Measurements from ENCODE around the gene GNAQ.

GNAQ gene

DNA sequence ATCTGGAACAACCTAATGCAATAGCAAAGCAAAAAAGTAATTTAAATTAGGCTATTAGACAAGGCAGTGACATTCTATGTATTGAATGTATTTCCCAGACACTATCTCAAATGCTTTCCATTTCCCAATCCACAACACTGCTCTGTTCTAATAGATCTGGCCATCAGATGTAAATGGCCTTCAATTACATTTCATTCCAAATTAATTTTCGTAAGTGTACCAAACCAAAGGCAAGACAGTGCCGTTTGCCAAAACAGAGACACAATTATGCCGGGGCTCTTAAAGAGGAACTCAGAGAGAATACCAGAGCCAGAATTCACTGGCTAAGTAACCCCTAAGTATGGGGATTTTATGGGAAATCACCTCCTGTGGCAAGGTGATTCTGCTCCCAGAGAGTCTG is 63.1 kb downstream of the GNAQ start:
- DNase-seq = no peak

DNA sequence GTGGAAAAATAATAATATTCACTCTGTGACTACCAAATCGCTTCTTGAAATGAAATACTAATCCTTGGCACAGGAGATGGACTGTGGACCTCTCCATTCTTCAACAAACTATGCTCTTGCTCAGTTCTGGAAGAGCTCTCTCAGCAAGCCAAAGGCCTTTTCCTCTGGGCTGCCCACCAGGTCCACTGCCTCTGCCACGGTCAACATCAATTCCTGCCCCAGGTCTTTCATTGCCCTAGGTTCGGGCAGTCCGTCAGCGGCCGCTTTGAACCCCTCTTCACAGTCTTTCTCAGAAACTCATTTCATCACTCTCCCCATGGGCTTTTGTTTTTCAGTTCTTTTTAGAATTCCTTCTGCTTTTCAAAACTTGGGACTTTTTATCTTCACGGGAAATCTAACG is 64.9 kb downstream of the GNAQ start:
- no peak for DNase-seq

DNA sequence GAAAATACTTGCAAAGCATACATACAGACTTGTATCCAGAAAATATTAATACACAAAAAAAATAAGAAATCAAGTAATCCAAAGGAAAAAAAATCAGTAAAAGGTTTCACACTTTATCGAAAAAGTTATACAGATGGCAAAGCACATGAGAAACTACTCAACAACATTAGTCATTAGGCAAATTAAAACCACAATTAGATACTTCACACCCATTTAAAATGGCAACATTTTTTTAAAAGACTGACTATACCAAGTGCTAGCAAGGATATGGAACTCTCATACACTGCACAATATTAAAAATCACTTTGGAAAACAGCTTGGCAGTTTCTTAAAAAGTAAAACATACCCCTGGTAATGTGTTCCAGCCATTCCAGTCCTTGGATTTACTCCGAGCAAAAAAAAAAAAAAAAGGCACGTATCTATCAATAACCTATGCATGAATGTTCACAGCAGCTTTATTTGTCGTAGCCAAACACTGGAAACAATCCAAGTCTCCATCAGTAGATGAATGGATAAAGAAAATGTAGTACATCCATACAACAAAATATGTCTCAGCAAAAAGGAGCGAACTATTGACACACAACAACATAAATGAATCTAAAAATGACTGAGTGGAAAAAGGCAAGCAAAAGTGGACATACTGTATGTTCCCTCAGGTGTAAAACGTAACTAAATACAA is 66.0 kb downstream of the GNAQ start:
- peak; percentile 4 to 34 for DNase-seq

DNA sequence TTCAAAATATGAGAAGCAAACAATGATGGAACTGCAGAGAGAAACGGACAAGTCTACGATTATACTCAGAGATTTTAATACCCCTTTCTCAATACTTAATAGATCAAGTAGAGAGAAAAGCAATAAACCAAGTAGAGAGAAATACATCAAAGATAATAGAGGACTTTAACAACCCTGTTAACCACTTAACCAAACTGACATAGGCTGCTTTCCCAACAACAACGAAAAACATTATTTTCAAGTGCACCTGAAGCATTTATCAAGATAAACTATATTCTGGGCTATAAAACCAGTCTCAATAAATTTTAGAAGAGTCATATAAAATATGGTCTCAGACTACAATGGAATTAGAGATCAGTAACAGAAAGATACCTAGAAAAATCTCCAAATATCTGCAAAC is 67.4 kb downstream of the GNAQ start:
- no peak for DNase-seq

DNA sequence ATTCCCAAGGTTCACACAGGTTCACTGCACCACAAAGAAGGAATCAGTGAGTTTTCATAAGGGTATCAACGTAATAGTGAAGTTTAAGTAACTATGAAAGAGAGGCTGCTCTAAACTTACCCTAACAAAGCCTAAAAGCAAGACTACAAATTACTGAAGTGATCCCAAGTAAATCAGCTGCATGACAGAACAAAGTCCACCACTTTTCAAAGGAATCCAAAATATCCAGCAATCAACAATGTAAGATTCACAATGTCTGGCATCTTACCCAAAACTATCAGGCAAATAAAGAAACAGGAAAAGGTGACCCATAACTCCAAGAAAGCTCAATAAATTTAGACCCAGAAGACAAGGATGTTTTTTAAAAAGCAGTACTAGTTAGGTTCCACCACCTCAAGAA is 70.1 kb downstream of the GNAQ start:
- DNase-seq = no peak

DNA sequence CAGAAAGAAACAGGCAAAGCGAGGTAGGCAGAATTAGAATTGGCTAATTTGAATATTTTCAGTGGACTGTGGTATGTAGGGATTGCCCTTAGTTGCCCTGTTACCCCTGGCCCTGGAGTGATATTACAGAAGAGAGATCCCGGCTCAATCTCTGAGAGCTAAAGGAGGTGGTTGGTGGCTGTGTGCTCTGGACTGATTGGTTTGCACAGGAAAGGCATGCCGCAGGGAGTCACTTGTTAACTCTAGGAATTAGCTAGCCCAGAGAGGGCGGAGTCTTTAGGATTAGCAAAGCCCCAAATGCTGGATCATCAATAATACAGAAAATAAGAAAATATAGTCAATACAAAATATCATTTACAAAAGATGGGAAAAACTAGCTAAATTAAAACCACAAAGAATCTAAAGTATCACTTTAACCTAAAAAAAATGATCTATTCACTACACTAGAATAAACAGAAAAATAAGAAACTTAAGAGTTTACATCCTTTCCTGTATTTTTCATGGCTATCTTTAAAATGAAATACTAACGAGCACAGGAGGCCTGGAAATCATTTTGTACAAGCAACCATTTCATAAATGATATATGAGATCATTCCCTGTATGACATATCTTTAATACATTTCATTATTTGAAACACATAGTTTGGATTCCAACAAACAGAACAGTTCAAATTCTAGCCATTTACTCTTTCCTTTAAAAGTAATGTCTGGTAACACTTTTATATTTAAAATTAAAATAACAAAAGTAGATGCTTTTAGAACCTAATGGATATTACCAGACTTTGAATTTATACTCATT is 71.1 kb downstream of the GNAQ start:
- DNase-seq = no peak

DNA sequence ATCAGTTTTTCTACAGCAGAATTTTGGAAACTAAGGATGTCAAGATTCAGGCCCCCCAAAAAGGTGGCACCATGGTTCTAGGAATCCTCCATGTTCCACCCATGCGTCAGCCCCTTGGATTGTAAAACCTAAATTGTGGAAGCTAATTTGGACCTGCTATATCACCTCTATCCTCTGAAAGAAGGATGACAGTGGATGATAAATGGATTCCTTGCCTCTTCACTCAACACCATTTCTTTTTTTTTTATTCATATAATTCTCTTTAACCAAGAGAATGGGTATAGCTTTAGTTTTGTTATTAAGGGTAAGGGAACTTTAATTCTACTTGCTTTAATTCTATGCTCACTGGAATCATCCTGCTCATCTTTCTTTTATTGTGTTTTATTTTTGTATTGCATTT is 71.8 kb downstream of the GNAQ start:
- DNase-seq = no peak

DNA sequence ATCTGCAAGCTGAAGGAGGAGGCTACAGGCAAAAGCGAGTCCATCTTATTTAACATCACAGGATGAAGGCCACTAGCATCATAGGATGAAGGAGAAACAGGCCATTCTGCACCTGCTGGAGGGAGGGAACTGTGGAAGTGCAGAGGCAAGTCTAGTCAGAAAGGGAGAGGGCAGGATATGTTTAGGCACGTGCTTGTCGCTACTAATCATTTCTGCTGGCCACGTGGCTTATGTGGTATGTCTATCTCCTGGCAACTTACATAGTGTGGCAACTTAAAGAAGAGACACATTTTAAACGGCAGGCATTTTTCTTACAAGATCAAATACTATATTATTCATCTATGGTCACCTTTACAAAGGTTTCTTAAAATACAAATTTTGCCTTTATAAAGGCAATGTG is 74.0 kb downstream of the GNAQ start:
- no peak for DNase-seq

DNA sequence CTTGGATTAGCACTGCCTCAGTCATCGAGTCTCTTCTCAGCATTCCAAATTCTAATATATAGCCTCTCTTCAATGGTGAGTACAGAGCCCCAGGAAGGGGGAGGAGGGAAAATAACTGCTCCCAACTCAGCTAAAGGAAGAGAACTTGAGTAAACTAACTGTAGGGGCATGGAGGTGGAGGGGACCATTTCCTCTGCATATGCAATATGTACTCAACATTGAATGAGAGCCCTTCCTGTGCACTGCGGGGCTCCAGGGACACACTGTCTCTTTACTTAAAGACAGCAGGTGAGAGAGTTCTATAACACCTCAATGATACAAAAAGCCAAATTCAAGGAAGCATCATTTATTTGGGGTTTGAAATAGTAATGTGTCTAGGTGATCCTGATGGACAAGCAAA is 75.1 kb downstream of the GNAQ start:
- no peak for DNase-seq

DNA sequence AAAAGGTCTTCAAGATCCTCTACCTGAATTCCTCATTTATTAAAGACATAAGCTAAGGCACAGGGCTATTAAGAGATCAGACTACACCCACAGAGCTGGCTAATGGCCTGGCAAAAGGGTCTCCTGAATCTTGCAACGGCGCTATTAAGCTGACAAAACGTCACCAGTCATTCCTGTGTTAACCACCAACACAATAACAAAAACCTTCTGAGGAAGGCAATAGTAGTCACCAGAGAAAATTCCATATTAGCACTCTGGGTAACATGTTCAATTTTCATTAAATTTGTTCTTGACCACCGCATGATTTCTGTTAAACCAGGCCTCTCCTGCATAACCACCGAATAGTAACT is 77.0 kb downstream of the GNAQ start:
- no peak for DNase-seq

DNA sequence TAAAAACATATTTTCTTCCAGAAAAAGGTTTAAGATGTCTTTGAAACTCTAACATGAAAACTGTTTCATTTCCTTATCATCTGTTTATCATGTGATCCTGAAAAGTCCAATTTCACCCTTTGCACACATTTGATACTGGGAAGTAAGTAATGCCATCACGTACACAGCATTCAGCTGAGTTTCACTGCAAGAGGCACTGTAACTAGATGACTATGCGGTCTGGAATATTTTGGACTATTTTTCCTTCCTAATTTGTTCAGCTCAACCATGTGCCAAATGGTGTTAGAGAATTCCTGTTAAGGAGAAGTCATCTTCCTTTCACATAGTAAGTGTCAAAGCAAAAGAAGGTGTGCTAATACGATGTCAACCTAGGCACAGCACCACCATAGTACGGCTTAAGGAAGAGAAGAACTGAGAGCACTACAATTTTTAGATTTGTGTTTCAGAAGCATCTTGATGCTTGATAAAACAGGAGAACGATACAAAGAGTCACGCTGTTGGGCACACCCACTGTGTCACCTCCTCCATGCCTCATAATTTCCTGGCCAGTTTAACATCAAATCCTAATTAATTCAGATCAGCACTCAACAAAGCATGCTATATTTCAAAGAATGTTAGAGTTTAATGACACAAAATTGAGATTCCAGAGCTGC is 77.5 kb downstream of the GNAQ start:
- DNase-seq = no peak

DNA sequence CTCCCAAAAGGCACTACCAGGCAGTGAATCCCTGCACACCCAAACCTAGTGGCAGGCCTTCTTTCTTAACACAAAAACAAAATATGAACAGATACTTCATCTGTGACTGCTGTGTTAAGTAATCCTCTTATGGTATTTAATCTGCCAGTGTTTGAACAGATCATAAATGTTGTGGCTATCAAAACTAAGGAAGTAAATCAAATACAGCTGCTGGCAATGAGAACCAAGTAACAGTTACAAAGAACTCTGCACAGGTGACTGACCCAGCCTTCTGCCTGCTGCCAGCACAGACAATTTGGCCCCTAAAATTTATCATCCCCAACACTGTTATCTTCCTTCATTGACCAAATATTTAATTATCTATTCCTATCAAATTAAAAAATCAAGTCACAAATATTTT is 78.0 kb downstream of the GNAQ start:
- DNase-seq = no peak

DNA sequence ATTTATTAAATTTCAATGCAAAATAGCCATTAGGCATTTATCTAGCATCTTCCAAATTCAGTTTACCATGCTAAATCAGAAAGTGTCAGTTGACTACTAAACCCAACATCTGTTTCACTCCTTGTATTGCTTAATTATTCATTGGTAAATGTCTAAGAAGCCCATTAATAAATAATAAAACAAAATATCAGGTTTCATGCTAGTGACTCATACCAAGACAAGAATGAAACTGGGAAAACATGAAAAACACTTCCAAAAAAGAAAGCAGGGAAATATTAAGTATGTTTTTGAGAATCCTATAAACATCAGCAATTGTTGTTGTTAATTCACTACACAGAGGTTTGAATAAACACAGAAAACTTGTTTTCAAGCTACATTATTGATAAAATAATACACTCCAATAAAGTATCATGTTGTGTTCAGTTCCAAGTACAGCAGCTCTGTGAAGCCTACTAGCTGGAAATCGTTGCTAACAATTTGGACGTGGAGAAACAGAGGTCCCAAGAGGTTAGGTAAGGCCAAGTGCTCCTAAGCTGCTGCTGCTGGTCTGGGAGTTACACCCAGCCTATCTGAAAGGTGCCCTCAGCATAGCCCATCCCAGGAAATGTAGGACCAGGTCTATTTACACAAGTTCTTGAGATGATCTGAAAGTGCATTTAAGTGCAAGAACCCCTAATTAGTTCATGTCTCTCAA is 78.8 kb downstream of the GNAQ start:
- no peak for DNase-seq

DNA sequence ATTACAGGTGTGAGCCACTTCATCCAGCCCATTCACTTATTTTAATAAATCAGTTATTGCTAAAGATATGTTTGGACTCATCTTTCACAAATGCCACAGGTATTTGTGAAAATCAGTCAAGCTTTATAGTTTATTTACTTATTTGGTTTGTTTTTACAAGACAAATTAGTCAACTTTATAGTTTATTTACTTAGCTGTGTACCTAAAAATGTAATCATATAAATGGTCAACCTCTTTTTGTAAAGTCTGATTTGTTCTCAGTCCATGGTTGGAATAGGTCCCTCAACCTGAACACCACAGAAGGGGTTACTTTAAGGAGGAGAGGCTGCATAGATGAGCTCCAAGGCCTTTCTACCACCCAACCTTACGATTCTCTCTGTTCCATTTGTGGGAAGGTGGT is 80.2 kb downstream of the GNAQ start:
- no peak for DNase-seq

DNA sequence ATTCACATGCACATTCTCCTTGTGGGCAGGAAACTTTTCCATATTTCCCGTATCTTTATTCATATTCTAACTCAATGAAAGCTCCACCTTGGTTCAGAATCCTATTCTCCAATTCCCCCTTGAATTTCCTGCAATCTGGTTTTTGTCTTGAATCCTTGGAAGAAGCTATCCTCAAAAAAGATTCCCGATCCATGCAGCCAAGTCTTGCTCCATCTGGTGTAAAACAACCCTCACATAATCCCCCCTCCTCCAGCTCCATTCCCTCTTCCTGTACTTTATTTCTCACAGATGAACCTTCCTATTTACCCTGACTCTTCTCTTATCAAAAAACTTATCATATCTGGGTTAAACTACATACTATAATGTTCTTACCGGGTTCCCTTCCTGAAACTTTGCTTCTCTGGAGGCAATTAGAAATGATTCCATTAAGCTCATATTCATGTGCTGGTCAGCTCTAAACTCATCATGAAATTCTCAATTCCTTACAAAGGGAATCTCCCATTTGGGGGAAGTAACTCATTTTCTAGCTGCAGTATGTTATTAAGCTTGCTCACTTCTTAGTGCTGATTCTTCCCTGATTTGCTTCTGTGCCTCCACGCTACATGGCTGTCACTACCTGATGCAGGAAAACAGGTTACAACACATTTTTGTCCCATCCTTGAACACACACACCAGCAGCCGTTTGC is 81.7 kb downstream of the GNAQ start:
- DNase-seq = no peak

DNA sequence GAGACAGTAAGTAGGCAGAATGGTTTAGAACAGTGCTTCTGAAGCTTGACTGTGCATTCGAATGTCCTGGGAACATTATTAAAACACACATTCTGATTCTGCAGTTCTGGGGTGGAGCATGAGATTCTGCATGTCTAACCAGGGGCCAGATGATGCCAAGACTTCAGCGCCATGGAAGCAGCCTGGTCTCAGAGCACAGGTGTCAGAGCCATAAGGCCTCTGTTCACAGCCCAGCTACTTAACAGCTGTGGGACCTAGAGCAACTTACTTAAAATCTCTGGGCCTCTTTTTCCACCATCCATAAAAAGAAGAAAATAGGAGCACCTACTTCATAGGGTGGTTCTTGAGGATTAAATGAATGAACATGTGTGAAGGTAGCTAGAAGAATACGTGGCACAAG is 84.0 kb downstream of the GNAQ start:
- no peak for DNase-seq

DNA sequence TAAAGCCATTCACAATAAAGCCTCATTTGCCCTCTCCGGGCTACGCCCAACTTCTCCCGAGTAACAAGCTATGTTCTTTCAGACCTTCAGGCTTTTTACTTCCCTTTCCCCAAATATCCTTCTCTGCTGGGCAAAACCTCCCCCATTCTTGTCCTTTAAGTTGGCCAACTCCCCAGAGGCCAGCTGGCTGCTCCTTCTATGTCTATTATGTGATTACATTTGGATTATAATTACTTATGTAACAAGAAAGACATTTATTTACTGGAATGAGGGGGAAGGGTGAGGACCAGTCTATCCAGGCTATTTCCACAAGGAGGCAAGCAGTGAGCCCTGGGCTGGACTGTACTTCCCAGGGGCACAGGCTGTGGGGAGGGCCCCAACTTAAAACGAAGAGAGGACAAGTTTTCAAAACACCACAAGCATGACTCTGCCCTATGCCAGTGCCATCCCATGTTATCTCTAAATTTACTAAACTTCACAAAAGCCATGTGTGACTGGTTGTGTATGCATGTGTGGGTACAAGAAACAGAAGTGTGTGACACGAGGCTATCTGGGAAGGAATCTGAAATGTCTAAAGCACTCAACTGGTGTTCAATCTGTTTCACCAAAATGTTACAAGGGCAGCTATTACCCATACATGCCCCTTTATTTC is 84.5 kb downstream of the GNAQ start:
- no peak for DNase-seq

DNA sequence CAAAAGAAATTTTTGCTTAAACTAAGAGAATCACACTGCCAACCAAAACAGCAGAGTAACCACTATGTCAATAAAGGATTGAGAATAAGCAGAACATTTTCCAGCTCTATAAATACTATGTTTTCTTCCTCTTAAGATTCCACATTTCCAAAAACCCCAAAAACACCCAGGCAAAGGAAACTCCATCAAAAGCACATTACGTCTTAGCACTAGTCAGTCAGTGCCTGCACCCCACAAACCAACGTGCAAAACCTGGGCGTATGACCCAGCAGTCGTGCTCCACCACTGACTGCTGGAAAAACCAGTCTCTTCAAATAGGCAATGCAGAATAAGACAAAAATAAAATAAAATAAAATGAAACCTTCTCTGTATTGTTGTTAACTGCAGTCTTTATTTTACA is 85.3 kb downstream of the GNAQ start:
- no peak for DNase-seq

DNA sequence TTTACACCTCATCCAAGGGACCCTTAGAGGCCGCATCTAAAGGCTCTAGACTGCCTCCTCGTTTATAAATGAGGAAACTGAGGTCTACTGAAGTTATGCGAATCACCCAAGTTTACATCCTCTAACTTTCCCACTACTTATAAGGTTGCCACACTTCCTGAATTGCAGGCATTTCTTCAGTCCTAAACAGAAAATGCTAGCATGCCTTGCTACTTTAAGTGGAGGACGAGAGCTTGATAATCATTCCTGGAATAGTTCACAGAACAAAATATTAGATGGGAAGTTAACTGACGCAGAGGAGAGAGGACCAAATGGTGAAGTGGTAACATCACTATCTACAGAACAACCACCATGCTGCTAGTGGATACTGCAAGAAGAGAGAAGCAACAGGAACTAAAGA is 85.8 kb downstream of the GNAQ start:
- DNase-seq = no peak

DNA sequence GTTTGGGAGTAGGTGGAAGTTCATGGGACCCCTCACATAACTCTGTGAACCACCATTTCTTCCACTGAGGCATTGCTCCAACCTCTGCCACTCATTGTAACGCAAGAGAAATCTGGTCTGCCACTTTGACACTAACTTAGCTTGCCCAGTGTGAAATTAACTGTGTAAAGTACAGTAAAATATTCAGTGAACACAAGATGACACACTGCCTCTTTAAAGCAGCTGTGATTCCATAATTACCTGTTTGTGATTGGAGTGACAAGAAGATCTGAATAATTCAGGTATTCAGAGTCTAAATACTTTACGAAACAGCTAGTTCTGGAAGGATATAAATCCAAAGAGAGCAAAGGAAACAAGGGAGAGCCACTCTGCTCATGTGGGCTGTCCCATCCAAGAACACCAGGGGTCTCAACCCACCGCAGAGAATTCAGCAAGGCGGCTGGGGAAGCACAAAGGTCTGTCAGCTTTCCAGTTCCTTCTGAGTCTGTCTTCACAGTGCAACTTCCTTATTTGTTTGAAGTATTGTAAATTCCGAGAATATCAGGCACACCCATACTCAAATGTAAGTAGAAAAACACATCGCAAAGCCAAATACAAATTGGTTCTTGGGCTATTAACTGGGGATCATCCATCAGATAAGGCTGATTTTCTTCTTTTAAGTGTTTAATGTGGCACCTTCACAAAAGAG is 86.9 kb downstream of the GNAQ start:
- DNase-seq = no peak

DNA sequence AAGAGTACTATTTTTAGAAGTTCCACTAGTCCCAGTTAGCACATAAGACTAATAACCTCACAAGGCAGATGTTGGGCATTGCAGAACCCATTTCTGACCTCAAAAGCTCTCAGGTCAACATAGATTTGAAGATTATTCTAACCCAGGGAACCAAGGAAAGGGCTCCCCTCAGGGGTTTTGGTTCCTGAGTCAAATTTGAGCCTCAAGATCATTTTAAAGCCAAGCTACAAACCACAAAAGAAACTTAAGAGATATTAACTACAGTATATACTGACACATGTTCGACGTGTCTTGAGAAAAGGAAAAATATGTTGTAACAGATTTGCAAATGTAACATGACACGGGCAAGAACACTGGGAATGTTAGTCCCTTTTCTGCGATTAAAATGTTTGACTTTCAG is 88.6 kb downstream of the GNAQ start:
- DNase-seq = no peak

DNA sequence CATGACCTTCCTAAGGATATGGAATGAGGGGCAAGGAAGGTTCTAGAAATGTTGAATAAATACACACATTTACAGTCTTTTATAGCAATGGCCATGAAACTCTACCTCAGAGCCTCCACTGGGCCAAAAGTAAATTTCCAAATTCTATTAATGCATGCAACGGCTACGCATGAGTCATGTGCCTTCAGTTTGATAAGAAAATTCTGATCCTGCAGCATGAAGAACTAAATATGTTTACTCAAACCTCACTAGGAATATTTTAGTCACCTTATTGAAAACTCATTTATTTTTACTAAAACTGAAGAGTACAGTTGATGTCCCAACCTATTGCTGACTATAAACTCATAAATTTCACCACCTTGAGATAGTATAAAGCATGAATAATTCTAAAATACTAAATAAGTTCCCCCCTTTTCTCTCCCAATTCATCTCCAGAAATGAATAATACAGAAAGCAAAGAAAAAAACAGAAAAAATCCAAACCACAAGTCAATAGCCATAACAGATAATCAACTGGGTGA is 92.4 kb downstream of the GNAQ start:
- no peak for DNase-seq

Measured in NCI-H1930 (cell line).